Activated CD4-positive, alpha-beta T cell treated with anti-CD3 and anti-CD28 coated beads for 24 hours (primary cell): ENCODE results near the gene AAGAB.

Experiments used
- DNase-seq, 2 donors: peaks; one replicate each; pipeline ENCODE4 v3.0.0-alpha.2; 2020; ENCODE audit warnings: low read depth in 2 of 2

Gene AAGAB

GRCh38 chr15:67210555-67211168 is 43.8 kb downstream of the AAGAB start:
- DNase-seq: no peak

GRCh38 chr15:67208396-67208795 is 46.1 kb downstream of the AAGAB start:
- no peak for DNase-seq

DNA sequence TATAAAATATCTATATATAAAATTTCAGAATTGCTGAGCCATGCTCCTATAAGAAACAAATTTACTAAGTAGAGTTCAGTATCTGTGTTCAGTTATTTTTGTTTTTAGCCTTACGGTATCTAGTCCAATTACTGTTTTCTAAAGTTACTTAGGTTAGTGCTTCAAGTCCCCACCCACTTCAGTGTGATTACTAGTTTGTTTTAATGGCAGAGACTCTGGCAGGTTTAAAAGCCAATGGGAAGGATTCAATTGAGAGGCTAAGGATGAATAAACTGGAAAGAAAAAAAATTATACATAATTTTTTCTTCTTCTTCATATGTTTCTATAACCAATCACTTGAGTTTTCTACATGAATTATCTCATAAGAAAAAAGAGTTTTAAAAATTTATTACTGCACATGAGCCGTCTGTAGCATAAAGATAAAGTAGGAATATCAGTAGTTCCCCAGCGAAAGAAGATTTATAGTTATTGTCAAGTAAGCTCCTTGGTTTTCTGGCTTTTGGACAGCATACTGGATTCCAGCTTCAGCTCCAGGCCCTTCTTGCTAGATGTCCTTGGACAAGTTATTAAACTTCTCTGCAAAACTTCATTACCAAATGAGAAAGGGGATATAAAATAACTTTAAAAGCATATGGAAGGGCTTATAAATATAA is 46.8 kb downstream of the AAGAB start:
- no peak for DNase-seq

- no peak for DNase-seq
Measured at GRCh38 chr15:67202991-67203390, 51.5 kb downstream of the AAGAB start.

DNA sequence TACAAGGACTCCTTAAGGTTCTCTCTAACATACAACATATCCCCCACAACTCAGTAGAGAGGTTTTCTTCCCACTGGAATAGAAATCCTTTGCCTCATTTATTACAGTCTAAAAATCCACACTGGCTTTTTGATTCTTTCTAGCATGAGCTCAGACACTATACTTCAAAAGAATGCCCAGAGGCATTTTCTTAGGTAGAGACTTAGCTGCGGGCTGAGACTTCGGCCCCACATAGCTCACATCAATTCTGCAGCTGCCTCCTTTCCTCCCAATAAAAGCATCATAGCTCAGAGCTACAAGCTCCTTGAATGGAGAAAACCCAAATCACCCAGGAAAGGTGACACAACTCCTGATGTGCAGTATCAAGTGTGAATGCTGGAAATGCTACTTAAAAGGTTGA is 52.4 kb downstream of the AAGAB start:
- DNase-seq: no peak

DNA sequence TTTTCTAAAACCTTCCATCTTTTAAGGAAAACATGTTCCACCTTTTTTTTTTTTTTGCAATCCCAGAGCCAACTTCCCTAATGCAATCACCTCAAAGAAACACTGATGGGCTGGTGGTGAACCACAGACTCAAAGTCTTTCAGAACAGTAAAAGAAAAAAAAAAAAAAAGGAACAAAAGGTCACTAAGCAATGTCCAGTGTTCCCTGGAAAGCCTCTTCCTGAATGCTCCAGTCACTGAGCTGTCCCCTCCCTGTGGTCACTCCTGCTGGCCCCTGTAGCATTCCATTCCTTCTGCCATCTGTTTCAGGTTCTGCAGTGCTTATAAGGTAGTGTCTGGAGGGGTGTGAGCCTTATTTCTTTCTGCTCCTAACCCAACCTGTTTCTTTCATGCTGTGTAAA is 53.3 kb downstream of the AAGAB start:
- no peak for DNase-seq

DNA sequence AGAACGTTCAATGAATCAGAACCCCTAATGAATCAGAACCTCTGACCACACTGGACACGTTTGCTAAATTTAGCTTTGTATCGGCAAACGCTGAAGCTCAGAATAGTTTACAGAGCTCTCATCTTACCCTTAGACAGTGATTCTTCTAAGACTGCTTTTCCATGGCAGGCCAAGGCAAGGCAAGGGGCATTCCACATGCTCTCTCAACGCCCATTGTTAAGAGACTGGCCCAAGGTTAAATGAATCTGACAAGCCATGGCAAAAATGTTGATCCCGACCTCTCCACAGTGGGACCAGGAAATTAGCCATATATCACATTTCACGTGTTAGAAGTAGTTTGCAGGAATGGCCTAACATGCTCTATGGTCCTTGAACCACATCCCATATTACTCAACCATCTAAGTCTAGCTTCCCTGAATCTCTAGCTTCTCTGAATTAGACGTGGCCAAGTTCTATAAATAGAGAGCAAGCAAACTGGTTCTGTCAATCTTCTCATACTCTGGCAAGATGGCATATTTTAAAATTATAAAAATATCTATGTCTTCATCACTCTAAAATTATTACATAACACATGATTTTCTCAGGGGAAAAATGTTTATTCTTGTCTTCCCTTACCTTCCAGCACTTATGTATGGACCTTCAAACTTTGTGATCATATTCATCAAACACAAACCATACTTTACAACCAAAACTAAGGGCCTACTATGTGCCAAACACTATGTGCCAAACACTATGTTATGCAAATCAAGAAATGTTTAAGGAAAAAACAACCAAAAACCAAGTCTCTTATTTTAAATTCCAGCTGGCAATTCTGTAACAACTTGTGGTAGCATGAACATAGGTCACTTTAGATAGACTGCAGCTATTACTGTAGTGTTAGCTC is 54.3 kb downstream of the AAGAB start:
- no peak for DNase-seq

DNA sequence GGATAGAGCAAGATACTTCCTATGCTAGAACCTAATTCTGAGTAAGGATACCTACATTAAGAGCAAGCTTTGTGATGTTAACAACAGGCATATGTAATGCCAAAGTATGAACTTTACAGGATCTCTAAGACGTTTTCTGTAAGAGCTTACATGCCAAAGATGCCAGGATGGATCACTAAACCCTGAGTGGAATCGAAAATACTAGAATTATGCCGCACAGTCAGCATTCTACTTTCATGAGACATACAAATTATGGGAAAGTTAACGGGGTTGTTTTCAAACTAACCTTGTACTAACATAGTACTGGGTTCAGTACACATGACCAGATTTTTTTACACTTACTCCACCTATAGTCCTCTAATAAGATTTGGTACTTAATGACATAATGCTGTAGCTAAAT is 55.1 kb downstream of the AAGAB start:
- DNase-seq: no peak

- no peak for DNase-seq
Measured at GRCh38 chr15:67198157-67198754, 56.2 kb downstream of the AAGAB start.

- DNase-seq: no peak
Measured at GRCh38 chr15:67197364-67197695, 57.1 kb downstream of the AAGAB start.

DNA sequence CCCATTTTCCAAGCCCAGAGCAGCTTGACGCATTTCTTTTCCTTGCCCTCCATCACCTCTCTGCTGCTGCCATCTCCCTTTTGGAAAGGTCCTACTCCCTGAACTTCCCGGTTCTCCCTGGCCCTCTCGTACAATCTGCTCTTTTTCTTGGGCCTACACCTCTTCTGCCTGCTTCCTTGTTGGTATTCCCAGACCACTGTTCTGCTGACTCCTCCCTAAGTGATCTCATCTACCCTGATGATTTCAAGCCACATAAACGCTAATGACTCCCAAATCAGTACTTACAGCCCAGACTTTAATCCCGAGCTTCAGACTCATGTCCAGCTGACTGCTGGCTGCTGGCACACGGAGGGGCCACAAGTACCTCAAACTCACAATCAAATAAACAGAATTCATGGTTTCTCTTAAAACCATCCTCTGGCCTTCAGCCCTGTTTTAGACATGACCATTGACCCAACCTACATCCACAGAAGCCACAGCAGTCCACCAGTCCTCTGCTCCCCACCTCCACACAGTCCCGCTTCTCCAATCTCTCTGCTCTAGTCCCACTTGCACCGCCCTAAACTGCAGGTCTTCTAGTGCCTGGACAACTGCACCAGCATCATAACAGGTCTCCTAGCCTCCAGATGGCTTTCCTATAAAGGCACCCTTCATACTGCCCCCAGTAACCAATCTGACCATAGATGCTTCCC is 57.6 kb downstream of the AAGAB start:
- no peak for DNase-seq

DNA sequence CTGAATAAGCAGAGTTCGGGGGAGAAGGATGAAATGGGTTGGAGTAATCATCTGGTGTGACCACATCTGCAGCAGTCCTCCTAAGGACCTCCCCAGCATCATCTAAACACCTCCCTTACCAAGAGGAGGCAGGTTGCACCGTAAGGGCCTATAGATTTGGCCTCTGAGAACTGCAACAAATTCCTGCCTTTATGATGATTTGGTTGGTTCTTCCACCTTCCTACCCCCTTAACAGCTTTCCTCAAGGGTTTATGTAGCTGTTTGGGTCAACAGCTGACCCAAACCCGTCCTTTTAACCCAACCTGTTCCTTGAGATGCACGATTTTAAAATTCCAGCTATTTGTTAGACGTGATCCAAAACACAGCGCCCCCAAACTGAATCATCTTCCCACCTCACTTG is 58.2 kb downstream of the AAGAB start:
- DNase-seq: no peak

- DNase-seq: no peak
Measured at GRCh38 chr15:67195305-67195704, 59.2 kb downstream of the AAGAB start.

DNA sequence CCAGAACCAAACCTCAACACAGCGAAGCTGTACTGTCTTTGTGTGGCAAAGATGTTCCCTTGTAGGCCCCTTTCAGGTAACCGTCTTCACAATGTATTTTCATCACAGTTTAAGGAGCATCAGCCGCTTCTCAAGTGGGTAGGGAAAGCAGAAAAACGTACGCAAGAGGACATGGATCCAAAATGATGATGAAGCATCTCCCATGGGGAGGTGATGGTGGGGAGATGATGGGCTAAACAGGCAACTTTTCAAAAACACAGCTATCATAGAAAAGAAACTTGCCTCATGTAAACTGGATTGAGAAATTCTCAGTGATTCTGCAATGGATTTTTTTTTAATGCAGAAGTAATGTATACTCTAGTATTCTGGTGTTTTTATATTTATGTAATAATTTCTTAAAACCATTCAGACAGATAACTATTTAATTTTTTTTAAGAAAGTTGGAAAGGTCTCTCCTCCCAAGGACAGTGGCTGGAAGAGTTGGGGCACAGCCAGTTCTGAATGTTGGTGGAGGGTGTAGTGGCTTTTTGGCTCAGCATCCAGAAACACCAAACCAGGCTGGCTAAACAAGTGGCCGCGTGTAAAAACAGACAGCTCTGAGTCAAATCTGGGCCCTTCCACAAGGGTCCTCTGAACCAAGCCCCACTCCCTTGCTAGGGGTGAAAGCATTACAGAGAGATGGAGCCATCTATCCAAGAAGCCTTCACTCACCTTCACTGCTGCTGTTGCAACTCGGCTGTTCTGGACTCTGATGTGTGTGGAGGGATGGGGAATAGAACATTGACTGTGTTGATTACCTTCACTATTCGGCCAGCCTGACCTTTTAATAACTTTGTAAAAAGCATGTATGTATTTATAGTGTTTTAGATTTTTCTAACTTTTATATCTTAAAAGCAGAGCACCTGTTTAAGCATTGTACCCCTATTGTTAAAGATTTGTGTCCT is 60.0 kb downstream of the AAGAB start:
- no peak for DNase-seq

DNA sequence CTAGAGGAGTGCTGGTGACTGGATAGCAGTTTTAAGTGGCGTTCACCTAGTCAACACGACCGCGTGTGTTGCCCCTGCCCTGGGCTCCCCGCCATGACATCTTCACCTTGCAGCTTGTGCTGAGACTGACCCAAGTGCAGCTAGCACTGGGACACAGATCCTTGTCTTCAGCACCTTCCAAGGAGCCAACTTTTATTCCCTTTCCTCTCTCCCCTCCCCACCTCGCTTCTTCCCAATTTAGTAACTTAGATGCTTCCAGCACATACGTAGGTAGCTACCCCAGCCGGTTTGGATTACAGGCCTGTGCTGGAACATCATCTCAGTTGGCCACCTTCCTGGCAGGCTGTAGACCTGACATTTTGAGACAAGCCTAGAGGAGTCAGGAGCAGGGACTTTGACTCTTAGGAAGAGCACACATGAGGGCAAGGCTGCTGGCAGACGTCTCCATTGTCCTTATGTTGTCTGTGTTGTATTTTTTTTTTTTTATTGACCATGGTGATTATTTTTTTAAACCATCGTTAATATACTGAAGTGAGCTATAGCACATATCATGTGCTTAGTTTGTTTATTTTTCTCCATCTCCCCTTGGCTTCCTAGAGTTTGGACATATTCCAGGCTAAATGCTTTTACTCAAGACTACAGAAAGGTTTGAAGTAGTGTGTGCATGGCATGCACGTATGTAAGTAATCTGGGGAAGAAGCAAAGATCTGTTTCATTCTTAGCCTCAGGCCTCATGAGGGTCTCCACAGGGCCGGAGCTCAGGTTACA is 61.1 kb downstream of the AAGAB start:
- DNase-seq: no peak

GRCh38 chr15:67192185-67192820 is 62.2 kb downstream of the AAGAB start:
- no peak for DNase-seq

GRCh38 chr15:67190813-67191212 is 63.6 kb downstream of the AAGAB start:
- no peak for DNase-seq

DNA sequence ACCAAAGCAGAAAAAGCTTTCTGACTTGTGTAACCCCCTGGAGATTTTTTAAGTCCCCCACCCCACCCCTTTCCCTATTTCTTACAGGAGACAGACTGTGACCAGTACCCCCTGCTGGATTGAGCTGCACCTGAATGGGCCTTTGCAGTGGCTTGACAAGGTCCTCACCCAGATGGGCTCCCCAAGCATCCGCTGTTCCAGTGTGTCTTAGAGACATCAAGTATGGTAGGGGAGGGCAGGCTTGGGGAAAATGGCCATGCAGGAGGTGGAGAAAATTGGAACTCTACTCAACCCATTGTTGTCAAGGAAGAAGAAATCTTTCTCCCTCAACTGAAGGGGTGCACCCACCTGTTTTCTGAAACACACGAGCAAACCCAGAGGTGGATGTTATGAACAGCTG is 64.1 kb downstream of the AAGAB start:
- DNase-seq: no peak

DNA sequence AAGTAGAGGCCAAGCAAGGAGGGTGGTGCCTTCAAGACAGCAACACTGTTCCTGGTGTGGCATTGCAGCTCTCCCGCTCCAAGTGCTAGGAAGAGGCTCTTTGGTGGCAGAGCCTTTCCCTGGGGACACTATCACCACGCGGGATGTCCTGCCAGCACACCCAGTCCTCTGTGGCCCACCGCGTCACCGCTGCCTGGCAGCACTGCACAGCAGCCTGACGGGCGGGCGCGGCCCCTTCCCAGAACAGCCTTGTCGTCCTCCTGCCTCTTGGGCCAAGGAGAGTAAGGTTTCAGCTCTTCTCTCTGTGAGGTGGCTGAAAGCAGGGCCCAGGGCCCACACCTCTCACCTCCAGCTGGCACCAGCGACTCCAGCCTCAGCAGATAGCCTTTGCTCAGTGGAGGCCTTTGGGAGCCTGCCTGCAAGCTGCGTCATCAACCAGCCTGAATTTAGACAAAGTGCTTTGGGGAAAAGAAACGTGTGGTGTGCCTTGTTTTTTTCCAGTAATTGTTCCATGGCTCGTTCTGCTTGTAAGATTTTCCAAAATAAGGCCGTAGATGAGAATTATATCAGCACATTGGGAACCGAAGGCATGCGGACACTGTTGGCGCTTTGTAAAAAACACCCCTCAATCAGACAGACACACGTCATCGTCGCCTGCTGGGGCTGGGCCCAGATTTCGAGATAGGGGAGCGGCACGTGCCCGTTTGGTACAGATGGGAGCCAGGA is 65.0 kb downstream of the AAGAB start:
- no peak for DNase-seq
